ENCODE results near the gene POLR1A. TPM values are rescaled to one million over a fixed set of nuclear protein-coding genes. Genes with fewer than 3 reads are reported as not detected.
A peak's percentile ranks its signal among the peaks of the same experiment; 100 is the strongest.

Gene POLR1A
- polyA plus RNA-seq, 2 of the 4 experiments (the other 2 are of a cell fraction): 22.8 to 55.7 TPM

DNA sequence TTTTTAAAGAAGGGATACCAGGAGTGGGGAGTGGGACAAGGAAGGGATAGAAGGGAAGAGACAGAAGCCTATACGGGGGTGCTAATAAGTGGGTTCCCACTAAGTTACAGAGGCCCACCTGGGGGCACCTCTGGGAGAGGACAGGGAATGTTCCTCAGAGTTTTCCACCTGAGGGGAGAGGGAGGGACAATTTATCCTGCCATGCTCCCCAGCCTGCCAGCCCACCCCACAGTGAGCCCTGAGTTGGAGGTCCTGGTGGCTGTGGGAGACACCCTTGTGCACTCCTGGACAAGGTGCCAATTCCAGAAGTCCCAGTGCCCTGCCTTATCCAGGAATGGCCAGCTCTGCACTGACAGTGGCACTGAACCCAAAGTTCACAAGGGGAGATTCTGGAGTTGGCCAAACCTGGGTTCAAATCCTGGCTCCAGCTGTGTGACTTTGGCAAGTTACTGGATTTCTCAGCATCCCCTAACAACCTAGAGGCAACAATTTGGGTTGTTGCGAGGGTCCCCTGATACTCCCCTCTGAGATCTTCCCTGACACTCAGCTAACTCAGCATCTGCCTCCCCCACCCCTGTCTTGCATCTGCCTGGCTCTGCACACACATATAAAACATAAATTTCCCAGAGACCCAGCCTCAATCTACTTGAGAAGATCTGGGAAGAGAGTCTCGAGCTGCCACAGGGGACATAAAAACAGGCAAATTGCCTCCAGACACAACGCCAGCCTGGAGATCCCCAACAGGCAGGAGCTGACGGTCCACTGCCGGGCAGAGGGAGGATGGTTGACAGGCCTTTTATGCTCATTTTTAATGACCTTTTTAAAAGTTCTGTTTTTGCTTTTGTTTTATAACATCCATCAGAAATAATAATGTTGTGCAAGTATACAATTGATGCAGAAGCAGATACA lies 118.2 kb downstream of the POLR1A start:
- ATAC-seq: no peak
- TF ChIP-seq PHF8 (IDR thresholded peaks at IDR 0.05; ENCODE audit: borderline replicate concordance, low read depth) (no peak), FOXS1 (CRISPR knock-in tag; IDR thresholded peaks at IDR 0.05) (no peak), CBX8 (IDR thresholded peaks at IDR 0.05) (no peak), EHF (CRISPR knock-in tag; IDR thresholded peaks at IDR 0.05) (no peak), HOXB5 (CRISPR knock-in tag; IDR thresholded peaks at IDR 0.05) (no peak)
- TF ChIP-seq, protein P1, sequence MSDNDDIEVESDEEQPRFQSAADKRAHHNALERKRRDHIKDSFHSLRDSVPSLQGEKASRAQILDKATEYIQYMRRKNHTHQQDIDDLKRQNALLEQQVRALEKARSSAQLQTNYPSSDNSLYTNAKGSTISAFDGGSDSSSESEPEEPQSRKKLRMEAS (IDR thresholded peaks at IDR 0.05): no peak
- H3K4me2 ChIP-seq: no peak overlapping the region
- no peaks in the 10 kb centered on the region for H3K9me3 ChIP-seq
- WGBS (ENCODE audit: missing lambda C conversion rate): 85% methylated on average over 6 of the region's 6 CpGs
- no peak for FAIRE-seq
- H3K4me3 ChIP-seq: no peak overlapping the region
- CTCF ChIA-PET: interaction anchor here (1.0 to 2.3 kb wide), 3 partner anchors 9 to 99 kb away, joined by 3 to 6 read pairs (median 4); partner anchors contain the start of gene ST3GAL5
- DNase-seq (ENCODE audit: low read depth in 1 of 2, low spot score in 1 of 2): no peak
- POLR2A ChIA-PET: interaction anchor here (0.7 kb wide), 1 partner anchor 121 kb away, joined by 4 read pairs; no protein-coding TSS in a partner anchor
- peak overlapping the region in 1 of 2 experiments; percentile 22; a peak in 1 of 6 replicates for H3K27ac ChIP-seq
- H3K4me1 ChIP-seq: no peaks in the 10 kb centered on the region

- Histone ChIP-seq H3K4me1 (no peaks in the 10 kb centered on the region), H3K9me3 (no peaks in the 10 kb centered on the region), H3K4me2 (no peak overlapping the region), H3K4me3 (no peak overlapping the region), H3K27ac (no peak overlapping the region)
- CTCF ChIA-PET: interaction anchor here (1.3 to 2.3 kb wide), 3 partner anchors 26 to 97 kb away, joined by 3 to 6 read pairs (median 4); partner anchors contain the start of gene ST3GAL5
- ATAC-seq: no peak
- no peak for DNase-seq (ENCODE audit: low read depth in 1 of 2, low spot score in 1 of 2)
- FAIRE-seq: no peak
- WGBS (ENCODE audit: missing lambda C conversion rate): 90% methylated on average over 9 of the region's 9 CpGs
- POLR2A ChIA-PET: no interaction called here
- TF ChIP-seq, protein P1 (IDR thresholded peaks at IDR 0.05): no peak
- TF ChIP-seq BCL3 (IDR thresholded peaks at IDR 0.05) (no peak), FOSL2 (IDR thresholded peaks at IDR 0.05) (no peak), FOSL2 (CRISPR knock-in tag; IDR thresholded peaks at IDR 0.05) (no peak), HOXB13 (CRISPR knock-in tag; IDR thresholded peaks at IDR 0.05; ENCODE audit: low read depth) (no peak), MAZ (IDR thresholded peaks at IDR 0.05; ENCODE audit: borderline replicate concordance, low read depth, low read length) (no peak), KDM1A (IDR thresholded peaks at IDR 0.05; ENCODE audit: low read depth) (no peak), CBX8 (IDR thresholded peaks at IDR 0.05) (no peak), PBX3 (IDR thresholded peaks at IDR 0.05) (no peak), HEYL (CRISPR knock-in tag; IDR thresholded peaks at IDR 0.05) (no peak), CEBPB (IDR thresholded peaks at IDR 0.05) (no peak), FOSB (CRISPR knock-in tag; IDR thresholded peaks at IDR 0.05) (no peak), HDAC2 (IDR thresholded peaks at IDR 0.05) (no peak), SREBF2 (IDR thresholded peaks at IDR 0.05) (no peak), NR3C1 (IDR thresholded peaks at IDR 0.05) (no peak), TFCP2L1 (CRISPR knock-in tag; IDR thresholded peaks at IDR 0.05) (no peak), RARB (CRISPR knock-in tag; IDR thresholded peaks at IDR 0.05) (no peak), ZC3H11A (IDR thresholded peaks at IDR 0.05) (no peak), ESRRA (IDR thresholded peaks at IDR 0.05; ENCODE audit: borderline replicate concordance, low read length) (no peak), PHF8 (IDR thresholded peaks at IDR 0.05; ENCODE audit: borderline replicate concordance, low read depth) (no peak)
- TF ChIP-seq, protein P2, sequence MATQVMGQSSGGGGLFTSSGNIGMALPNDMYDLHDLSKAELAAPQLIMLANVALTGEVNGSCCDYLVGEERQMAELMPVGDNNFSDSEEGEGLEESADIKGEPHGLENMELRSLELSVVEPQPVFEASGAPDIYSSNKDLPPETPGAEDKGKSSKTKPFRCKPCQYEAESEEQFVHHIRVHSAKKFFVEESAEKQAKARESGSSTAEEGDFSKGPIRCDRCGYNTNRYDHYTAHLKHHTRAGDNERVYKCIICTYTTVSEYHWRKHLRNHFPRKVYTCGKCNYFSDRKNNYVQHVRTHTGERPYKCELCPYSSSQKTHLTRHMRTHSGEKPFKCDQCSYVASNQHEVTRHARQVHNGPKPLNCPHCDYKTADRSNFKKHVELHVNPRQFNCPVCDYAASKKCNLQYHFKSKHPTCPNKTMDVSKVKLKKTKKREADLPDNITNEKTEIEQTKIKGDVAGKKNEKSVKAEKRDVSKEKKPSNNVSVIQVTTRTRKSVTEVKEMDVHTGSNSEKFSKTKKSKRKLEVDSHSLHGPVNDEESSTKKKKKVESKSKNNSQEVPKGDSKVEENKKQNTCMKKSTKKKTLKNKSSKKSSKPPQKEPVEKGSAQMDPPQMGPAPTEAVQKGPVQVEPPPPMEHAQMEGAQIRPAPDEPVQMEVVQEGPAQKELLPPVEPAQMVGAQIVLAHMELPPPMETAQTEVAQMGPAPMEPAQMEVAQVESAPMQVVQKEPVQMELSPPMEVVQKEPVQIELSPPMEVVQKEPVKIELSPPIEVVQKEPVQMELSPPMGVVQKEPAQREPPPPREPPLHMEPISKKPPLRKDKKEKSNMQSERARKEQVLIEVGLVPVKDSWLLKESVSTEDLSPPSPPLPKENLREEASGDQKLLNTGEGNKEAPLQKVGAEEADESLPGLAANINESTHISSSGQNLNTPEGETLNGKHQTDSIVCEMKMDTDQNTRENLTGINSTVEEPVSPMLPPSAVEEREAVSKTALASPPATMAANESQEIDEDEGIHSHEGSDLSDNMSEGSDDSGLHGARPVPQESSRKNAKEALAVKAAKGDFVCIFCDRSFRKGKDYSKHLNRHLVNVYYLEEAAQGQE (IDR thresholded peaks at IDR 0.05): no peak
Observed at GRCh38 chr2:85986121-85986520, 119.6 kb downstream of the POLR1A start.

Data from A549 (cell line).